T-helper 22 cell (primary cell): ENCODE data around the gene SLC5A10.
"Not testable (repeated sequence)": the region's sequence is repeated elsewhere in the genome, so short reads cannot be mapped to it uniquely, and the experiment has no call there.

Experiments used
- DNase-seq: peaks from one replicate; pipeline ENCODE4 v3.0.0-alpha.2; 2020; ENCODE audit warnings: low read depth

SLC5A10 gene

DNA sequence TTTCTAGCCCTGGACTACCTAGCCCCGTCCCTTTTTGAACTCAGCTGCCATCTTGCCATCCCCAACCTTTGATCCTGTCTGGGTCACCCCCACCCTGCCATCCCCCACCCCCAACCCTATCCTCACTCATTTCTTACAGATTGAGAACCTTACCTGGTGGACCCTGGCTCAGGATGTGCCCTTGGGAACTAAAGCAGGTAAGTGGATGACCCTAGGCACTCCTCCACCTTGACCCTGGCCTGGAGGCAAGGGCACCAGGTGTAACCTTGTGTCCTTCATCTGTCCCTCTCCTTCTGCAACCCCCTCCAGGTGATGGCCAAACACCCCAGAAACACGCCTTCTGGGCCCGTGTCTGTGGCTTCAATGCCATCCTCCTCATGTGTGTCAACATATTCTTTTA lies 68.1 kb downstream of the SLC5A10 start:
- no peak for DNase-seq

DNA sequence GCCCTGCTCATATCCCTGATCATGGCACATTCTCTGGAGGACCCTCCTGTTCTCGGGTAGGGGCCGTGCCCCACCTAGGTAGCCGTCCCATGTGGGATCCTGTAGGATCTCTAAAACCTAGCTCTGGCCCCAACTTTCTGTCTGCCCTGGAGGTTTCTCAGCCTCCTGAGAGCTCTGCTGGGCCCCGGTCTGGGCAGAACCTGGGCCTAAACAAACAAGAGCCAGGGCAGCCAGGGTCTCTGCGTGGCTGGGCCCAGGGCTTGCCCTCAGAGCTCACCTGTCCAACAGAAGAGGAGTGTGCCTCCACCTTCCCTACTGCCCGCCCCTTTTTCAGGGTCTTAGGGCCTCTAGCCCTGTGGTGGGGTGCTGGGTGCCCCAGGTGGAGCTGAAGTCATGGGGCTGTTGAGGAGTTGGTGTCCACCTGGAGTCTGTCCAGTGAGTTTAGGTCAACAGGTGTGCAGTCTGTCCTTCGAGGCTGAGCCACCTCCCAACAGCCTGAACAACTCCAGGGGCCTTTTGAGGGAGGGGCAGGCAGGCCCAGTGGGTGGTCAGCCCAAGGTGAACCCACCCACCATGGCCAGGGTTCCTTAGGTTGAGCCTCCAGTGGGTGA lies 69.2 kb downstream of the SLC5A10 start:
- not testable (repeated sequence) for DNase-seq

- DNase-seq = no peak
Observed at GRCh38 chr17:19021622-19022083, 69.7 kb downstream of the SLC5A10 start.

DNA sequence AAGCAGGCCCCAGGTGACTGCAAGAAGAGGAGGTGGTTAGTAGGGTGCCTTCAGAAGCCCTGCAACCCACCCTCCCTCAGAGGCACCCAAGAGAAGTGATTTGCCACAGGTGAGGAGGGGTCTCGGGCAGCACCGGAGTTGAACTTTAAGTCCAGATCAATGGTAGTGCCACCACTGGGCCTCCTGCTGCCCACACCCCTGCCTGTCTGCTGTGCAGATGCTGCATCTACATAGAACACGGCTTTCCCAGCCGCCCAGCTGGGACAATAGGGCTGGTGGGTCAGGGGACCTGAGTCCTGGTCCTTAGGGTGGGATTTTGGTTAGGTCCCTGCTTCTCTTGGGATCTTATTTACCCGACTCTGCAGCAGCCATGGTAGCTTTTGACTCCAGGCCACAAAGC lies 70.2 kb downstream of the SLC5A10 start:
- no peak for DNase-seq

- no peak for DNase-seq
Observed at GRCh38 chr17:19022747-19023146, 70.8 kb downstream of the SLC5A10 start.

DNA sequence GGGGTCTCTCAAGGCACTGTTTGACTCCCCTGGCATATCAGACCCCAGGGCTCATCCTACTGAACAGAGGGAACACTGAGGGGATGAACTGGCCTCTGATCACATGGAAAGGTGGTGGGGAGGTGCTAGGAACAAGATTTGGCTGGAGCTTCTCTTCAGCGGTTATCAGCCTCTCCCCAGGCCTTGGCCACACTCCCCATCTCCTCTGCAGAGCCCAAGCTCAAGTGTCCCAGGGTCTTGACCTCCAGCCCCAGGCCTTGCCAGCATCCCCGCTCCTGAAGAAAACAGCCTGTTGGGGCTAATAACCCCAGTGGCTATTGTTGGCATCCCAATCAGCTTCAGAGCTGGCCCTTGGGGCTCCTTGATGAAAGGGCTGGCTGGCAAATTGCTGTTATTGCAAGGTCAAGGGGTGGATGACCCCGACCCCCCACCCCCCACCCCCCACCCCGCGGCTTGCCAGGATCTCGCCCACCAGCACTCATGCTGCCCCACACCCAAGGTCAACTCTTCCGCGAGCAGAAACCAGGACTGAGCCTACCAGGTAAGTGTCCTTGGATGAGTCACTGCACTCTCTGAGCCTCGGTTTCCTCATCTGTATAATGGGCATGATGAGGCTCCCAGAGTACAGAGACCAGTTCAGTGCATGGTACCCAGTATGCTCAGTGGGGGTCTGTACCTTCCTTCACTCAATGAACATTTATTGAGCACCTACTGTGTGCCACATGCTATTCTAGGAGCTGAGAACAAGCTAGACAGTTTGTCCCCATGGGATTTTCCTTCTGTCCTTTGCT lies 71.4 kb downstream of the SLC5A10 start:
- DNase-seq = no peak

GRCh38 chr17:19024101-19025078 lies 72.4 kb downstream of the SLC5A10 start:
- DNase-seq = no peak

GRCh38 chr17:19028671-19029070 lies 76.7 kb downstream of the SLC5A10 start:
- not testable (repeated sequence) for DNase-seq

DNA sequence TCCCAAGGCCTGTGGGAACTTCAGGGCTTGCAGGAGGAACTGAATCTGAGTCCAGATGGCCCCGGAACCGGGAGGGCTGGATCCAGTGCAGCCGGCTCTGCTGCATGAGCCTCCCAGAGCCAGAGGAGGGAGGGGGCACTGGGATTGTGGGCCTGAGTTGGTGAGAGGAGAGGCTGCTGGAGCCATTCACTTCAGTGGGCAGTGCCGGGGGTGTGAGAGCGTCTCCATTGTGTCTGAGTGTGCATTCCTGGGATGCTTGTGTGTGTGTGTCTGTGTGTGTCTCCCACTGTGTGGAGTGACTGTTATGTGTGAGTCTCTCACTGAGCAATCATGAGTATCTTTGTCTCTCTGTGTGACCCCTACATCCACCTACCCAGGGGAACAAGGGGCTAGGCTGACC lies 77.8 kb downstream of the SLC5A10 start:
- not testable (repeated sequence) for DNase-seq

GRCh38 chr17:19030771-19031449 lies 78.9 kb downstream of the SLC5A10 start:
- not testable (repeated sequence) for DNase-seq

- DNase-seq = not testable (repeated sequence)
Observed at GRCh38 chr17:19031729-19032128, 79.8 kb downstream of the SLC5A10 start.

- DNase-seq = not testable (repeated sequence)
Observed at GRCh38 chr17:19032377-19032988, 80.5 kb downstream of the SLC5A10 start.

- not testable (repeated sequence) for DNase-seq
Observed at GRCh38 chr17:19036186-19036585, 84.2 kb downstream of the SLC5A10 start.

GRCh38 chr17:19037547-19037946 lies 85.6 kb downstream of the SLC5A10 start:
- not testable (repeated sequence) for DNase-seq

DNA sequence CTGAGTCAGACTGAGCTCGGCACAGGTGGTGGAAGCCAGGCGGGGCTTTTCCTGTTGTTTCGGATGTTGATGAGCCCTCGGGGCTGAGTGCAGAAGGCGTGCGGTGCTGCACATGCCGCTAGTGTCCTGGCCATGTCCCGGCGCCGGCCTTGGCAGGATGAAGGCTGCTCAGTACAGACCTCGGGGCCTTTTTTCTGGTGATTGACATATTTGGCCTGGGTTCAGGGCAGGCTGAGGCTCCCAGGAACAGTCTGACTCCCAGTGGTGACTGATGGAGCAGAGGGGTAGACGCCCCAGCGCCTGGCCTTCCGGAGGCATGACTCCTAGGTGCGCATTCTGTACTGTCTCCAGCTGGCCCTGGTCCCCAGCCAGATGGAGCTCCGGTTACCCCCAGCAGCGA lies 86.0 kb downstream of the SLC5A10 start:
- not testable (repeated sequence) for DNase-seq

GRCh38 chr17:19038730-19039129 lies 86.8 kb downstream of the SLC5A10 start:
- not testable (repeated sequence) for DNase-seq

- DNase-seq = not testable (repeated sequence)
Observed at GRCh38 chr17:19040350-19040749, 88.4 kb downstream of the SLC5A10 start.

- DNase-seq = not testable (repeated sequence)
Observed at GRCh38 chr17:19041871-19042270, 89.9 kb downstream of the SLC5A10 start.

- not testable (repeated sequence) for DNase-seq
Observed at GRCh38 chr17:19042369-19042768, 90.4 kb downstream of the SLC5A10 start.

DNA sequence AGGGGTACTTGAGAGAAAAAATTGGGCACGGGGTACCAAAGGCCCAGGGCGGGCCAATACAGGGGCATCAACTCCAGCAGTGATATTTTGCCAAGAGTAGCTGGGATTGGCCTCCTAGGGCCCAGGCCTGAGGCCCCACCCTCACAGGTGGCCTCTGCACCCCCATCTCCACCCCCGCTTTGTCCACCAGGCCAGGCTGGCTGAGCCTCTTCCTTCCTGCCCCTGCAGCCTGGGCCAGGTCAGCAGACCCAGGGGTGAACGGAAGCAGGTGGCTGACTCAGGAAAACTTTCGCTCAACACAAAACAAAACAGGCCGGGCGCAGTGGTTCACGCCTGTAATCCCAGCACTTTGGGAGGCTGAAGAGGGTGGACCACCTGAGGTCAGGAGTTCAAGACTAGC lies 91.1 kb downstream of the SLC5A10 start:
- DNase-seq = not testable (repeated sequence)

GRCh38 chr17:19044643-19045042 lies 92.7 kb downstream of the SLC5A10 start:
- DNase-seq = not testable (repeated sequence)
